ENCODE results near the gene HS6ST3.

The HS6ST3 gene

DNA sequence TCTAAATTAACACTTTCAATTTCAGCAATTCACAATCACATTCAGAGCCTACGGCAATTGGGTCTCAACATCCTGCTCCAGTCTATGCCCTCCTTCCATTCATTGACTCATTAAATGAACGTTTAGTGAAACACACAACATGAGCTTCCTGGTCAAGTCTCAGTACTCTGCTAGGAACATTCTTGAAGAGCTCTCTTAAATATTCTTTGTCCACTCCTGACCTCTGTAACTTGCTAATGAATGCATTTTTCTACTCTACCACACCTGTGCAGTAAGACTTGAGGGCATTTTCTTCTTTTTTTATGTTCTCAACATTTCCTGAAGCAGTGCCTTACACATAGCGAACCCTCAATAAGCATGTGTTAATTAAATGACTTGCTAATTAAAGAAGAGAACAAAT lies 735.7 kb downstream of the HS6ST3 start:
- no peak for DNase-seq (ENCODE audit: low read depth in 2 of 2)

DNA sequence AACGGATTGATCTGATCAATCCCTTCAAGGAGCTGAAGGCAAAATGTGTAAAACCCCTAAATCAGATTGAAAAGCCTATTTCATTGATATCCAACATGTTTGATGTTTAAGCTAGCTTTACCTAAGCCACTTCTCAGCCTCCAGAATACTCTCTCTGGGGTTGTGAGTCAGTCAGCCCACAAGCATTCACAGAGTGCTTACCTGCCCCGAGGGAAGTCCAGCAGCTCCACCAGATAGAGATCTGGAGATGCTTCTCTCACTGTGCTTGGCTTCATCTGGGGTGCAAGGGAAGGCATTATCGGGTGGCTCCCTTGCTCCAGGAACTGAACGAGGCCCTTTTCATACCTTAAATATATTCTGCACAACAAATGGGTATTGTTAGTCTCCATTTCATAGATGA lies 744.7 kb downstream of the HS6ST3 start:
- no peak for DNase-seq (ENCODE audit: low read depth in 2 of 2)

DNA sequence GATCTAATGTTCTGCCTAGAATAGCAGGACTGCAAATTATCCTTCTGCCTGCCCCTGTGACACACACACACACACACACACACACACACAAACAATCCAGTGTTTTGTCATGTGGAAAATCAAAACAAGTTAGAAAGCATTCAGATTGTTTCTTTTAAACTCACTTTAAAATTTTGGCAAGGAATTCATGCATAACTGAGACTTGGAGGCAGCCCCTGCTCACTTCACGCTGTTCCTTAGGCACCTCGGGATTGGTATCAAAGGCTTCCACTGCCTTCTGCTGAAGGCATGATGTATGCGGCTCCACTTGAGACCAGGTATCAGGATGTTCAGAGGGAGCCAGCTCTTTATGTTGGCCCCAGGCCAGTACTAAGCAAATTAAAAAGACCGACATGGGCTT lies 745.6 kb downstream of the HS6ST3 start:
- no peak for DNase-seq (ENCODE audit: low read depth in 2 of 2)

DNA sequence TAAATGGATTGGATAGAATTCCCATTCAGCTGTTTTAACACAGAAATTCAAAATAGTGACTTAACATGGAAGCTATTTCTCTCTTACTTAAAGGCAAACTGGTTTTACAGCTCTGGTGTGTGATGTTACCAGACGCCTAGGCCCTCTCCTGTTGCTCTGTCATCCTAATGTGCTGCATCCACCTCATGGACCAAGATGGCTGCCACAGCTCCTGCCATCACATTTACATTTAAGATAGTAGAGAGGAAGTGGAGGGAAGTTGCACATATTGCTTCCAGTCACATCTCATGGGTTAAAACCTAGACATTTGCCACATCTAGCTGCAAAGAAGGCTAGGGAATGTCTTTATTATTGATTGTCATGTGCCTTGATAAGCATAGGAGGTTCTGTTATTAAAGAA lies 746.8 kb downstream of the HS6ST3 start:
- no peak for DNase-seq (ENCODE audit: low read depth in 2 of 2)

DNA sequence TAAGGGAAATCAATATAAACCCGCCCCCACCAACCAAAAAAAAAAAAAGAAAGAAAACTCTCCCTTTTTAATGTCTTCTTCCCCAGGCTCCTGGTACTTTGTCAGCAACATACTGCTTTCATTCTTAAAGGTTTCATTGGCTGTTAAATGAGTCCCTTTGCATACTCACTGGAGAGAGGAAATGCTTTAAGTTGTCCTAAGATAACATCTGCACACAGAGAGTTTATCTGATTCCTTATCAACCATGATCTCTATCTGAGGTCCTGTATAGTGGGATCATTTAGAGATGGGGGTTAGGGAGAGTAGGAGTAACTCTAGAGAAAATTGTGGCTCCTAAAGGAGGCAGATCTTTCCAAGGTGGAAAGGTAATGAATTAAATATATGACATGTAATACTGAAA lies 747.9 kb downstream of the HS6ST3 start:
- DNase-seq (ENCODE audit: low read depth in 2 of 2), result no peak

DNA sequence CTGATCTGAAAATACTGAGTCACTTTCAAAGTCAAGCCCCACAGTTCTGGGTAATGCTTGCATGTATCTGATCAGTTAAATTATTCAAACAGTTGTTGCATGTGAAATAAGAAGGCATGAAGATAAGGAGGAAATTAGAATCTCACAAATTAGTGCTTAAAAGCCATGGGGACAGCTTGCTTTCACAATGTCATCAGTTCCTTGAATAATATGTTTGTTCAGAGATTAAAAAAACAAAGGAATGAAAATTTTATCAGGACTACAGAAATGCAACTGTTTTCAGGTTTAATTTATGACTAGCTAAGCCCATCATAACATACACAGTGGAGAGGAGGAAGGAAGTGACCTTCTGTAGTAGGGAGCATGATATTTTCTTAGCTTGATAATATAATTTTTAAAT lies 754.3 kb downstream of the HS6ST3 start:
- no peak for DNase-seq (ENCODE audit: low read depth in 2 of 2)

DNA sequence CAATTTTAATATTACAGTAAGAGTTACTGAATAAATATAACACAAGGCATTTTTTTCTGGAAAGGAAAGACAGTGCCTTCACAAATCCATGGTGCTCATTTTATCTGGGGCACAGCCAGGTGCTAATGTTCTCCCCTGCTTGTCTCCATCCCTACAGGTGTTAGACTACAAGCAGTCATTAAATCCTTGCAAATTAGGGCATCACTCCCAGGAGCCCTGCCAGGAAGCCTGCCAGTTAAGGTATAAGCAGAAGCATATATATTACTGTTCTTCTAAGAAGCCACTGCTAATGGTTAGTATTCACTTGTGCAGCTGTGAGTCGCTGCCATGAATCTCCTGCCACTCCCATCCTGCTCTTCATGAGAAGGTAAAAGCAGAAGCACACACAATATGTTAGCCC lies 754.7 kb downstream of the HS6ST3 start:
- no peak for DNase-seq (ENCODE audit: low read depth in 2 of 2)

DNA sequence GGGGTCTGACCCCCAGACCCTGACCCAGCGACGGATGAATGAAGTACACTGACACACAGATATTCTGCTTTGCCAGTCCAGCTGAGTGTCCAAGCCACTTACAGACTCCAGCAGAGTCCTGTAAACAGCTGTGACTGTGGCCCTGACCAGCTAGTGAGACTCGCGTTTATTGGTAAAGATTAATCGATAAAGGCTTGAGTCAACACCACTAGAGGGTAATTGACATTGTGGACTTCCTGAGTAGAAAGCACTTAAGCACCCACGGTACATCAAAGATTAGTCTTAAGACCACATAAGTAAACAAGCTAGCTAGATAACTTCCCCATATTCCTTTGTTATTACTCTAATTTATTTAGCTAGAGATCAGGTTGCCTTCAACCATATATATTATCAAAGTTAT lies 758.4 kb downstream of the HS6ST3 start:
- DNase-seq (ENCODE audit: low read depth in 2 of 2), result no peak

DNA sequence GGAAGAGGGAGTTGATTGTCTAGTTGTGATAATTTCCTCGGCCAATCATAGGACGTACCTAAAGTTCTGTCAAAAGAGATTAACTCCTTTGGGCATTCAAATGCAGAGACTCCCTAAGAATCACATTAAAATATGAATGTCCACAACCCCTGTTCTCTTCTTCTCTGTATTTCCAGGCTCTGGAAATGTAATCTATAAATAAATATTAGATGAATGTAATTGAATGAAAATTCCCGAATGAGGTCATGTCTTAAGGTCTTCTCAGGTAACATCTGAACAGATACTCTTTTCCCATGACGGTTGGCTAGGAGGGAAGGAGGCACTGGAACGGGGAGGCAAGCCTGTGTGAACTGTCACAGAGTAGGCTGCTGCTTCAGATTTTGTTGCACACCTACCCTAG lies 759.2 kb downstream of the HS6ST3 start:
- DNase-seq (ENCODE audit: low read depth in 2 of 2), result no peak

DNA sequence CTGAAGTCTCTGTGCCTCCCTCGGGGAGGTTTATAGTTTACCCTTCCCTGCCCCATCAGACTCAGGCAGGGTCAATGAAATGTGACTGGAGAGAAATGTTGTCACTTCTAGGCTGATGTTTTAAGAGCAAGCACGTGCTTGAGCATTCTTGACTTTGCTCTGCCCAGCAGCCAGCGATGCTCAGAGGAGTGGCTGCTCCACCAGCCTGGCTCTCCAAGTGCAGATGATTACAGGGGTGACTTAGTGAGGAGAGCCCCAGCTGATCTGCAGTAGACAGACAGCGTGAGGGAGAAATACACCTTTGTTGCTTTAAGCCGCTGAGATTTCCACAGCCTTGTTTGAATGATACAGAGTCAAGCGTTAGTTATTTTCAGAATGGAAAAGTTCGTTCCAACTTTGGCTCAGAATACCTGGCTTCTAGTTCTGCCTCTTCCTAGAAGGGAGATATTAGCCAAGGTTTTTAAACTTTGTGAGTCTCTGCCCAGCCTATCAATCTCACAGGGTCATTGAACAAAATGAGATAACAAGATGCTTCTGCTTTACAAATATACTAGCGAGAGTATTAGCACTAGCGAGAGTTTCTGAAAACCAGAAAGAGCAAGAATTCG lies 760.7 kb downstream of the HS6ST3 start:
- no peak for DNase-seq (ENCODE audit: low read depth in 2 of 2)

DNA sequence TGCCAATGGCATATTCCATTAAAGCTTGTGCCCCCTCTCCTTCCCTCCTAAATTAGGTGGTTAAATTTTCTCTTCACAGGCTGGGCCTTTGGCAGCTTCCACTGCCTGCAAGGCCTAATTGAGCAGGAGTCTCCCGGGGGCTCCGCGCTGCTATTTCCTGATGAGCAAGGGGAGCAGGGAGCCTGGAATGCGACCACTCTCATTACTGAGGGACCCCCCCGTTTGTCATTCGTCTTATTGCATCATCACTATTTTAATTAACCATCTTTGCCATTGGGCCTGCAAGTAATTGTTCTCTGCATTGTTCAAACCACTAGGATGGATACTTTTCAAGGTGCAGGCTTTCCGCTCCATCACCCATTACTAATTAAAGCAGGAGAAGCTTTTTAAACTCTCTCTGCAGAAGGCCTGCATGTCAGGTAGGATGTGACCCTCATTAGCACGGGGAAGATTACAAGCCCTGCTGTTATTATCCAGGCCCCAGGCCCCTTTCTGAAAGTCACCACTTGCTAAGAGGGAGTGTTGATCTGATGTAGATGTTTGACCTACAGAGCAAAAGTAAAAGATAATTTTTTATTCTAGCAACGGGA lies 762.0 kb downstream of the HS6ST3 start:
- no peak for DNase-seq (ENCODE audit: low read depth in 2 of 2)

DNA sequence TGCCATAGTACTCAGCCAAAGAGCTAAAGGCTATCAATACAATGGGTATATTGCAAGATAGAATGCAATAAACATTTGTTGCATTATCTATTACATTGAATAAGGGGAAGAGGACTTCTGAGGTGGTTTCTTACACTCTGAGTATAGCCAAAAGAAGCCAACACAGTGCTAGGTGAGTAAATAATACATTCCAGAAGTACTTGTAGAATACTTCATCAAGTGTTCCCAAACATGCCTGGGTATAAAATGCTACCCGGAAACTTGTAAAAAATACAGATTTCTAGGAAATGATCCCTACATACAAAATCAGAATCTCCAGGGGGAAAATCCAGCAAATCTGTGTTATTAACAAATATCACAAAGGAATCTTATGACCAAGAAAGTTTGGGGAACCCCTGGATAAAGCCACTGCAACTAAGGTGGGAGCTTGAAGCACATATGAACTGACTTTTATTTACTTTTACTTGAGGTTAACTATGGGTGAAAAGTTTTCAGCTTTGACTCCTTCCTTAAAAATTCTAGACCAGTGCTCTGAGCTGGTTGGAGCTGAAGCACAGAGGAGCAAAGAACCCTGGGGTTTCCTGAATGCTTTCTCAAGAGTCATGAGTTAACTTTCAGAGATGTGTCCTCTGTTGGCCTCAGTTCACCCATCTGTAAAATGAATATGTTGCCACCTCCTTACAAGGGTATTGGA lies 768.4 kb downstream of the HS6ST3 start:
- no peak for DNase-seq (ENCODE audit: low read depth in 2 of 2)

DNA sequence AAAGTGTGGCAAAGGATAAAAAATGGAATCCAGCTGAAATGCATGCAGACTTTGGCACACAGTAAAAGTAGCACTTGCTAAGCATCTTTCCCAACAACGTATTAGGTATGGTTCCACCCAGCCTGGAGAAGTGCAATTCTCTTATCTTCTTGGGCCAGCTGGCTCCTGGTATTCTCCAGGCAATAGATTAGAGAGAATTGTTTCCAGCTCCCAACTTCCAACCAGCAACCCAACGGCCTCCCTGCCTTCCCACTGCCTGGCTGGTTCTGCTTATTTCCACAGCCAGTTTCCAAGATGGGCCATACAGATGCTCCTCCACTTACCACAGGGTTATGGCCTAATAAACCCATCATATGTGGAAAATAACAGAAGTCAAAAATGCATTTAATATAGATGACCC lies 771.0 kb downstream of the HS6ST3 start:
- DNase-seq (ENCODE audit: low read depth in 2 of 2), result no peak

DNA sequence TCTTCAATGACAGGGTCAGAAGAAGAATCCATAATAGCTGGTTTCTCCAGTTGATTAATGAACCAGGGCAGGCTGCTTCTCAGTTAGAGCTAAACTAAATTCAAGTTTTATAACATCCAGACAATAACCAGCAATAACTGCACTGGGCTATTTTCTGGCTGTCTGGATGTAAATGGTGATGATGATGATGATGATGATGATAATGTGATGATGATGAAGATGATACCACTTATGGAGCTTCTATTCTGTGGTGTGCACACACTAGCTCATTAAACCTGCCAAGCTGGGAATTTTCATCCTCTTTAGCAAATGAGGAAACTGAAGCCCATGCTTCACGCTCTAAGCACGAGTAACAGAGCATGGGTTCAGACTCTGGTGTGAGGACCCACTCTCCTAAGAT lies 772.2 kb downstream of the HS6ST3 start:
- no peak for DNase-seq (ENCODE audit: low read depth in 2 of 2)

DNA sequence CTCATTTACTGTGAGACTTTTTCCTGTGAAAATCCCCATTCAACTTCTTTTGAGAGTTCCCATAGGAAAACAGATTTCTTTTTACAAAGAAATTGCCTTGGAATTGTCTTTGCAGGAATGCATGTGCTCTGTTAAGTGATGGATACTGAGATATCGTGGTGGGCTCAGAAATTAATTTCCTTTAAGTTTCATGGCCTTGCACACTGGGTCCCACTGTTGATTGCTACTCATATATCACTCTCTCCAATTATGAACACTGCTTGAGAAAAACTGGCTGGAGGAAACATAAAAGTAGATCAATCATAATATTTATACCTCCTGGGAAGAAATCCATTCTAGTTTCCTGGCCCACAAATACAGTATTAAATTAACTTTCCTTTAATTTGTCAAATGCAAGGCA lies 773.1 kb downstream of the HS6ST3 start:
- DNase-seq (ENCODE audit: low read depth in 2 of 2), result no peak

DNA sequence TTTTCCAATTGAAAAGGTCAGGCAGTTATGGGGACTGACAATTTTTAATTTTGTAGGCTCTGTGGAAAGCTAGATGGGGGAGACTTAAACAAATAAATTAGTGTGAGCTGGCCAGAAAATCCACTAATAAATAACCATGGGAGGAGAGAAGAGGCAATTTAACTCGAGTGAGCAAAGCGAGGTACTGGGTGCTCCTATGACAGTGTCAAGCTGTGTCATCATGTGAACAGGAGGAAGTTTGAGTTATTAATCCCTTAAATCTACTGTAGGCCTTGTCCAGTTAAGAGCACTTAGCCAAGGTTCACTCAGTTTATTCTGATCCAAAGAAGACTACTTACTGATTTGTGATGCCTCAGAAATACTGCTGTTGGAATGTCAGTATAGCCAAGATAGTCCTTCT lies 781.6 kb downstream of the HS6ST3 start:
- no peak for DNase-seq (ENCODE audit: low read depth in 2 of 2)

DNA sequence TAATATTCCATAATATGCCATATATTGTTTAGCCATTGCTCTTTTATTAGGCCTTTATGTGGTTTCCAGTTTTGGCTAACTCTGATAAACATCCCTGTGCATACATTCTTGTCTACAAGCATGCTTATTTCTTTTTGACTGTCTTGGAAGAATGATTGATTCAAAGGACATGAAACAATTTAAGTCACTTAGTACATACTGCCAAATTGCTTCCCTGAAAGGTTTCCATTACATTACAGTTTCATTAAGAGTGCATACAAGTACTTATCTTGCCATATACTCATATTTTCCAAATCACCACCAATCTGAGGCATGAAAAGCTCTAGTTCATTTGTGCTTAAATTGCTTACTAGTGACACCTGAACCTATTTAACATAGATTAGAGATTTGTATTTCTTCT lies 790.5 kb downstream of the HS6ST3 start:
- no peak for DNase-seq (ENCODE audit: low read depth in 2 of 2)

Measured in stimulated activated CD4-positive, alpha-beta T cell treated with anti-CD3 and anti-CD28 coated beads, Interleukin-4, amount 100 ng/mL, for 48 hours (primary cell).